Fibroblast of skin of right quadriceps (primary cell): Measurements from ENCODE around the gene GSTT4.
"Not testable (repeated sequence)": the region's sequence is repeated elsewhere in the genome, so short reads cannot be mapped to it uniquely, and the experiment has no call there.

ENCODE experiments used
- DNase-seq: peaks from one replicate; pipeline ENCODE4 v3.0.0-alpha.2; 2013

GSTT4 gene

GRCh38 chr22:24005201-24005600, at the start of gene GSTT4:
Gene GSTT4 (minus strand): TSS chr22:24005453. CDS start chr22:24005356, 97 bp downstream.
- no peak for DNase-seq

GRCh38 chr22:24054356-24054755, 49.1 kb upstream of the GSTT4 start:
- DNase-seq, result no peak

GRCh38 chr22:24053481-24054226, 48.4 kb upstream of the GSTT4 start:
- DNase-seq, result no peak

- no peak for DNase-seq
Measured at GRCh38 chr22:24051568-24051967, 46.3 kb upstream of the GSTT4 start.

- no peak for DNase-seq
Measured at GRCh38 chr22:24051028-24051427, 45.8 kb upstream of the GSTT4 start.

- DNase-seq, result no peak
Measured at GRCh38 chr22:24049978-24050377, 44.7 kb upstream of the GSTT4 start.

GRCh38 chr22:24049211-24049610, 44.0 kb upstream of the GSTT4 start:
- DNase-seq, result no peak

- peak; percentile 18 for DNase-seq
Measured at GRCh38 chr22:24046024-24046423, 40.8 kb upstream of the GSTT4 start.

GRCh38 chr22:24043958-24044357, 38.7 kb upstream of the GSTT4 start:
- DNase-seq, result no peak

GRCh38 chr22:24043465-24043864, 38.2 kb upstream of the GSTT4 start:
- not testable (repeated sequence) for DNase-seq

GRCh38 chr22:24040946-24041345, 35.7 kb upstream of the GSTT4 start:
- no peak for DNase-seq

- no peak for DNase-seq
Measured at GRCh38 chr22:24039046-24039445, 33.8 kb upstream of the GSTT4 start.

GRCh38 chr22:24037851-24038765, 32.9 kb upstream of the GSTT4 start:
- no peak for DNase-seq

- DNase-seq, result no peak
Measured at GRCh38 chr22:24035296-24035695, 30.0 kb upstream of the GSTT4 start.

- DNase-seq, result no peak
Measured at GRCh38 chr22:24033731-24034130, 28.5 kb upstream of the GSTT4 start.

GRCh38 chr22:24030186-24030702, 25.0 kb upstream of the GSTT4 start:
- no peak for DNase-seq

GRCh38 chr22:24029304-24029703, 24.1 kb upstream of the GSTT4 start:
- no peak for DNase-seq

- DNase-seq, result no peak
Measured at GRCh38 chr22:24028533-24028932, 23.3 kb upstream of the GSTT4 start.

- DNase-seq, result no peak
Measured at GRCh38 chr22:24027991-24028390, 22.7 kb upstream of the GSTT4 start.

- DNase-seq, result no peak
Measured at GRCh38 chr22:24027389-24027975, 22.2 kb upstream of the GSTT4 start.

GRCh38 chr22:24026733-24027132, 21.5 kb upstream of the GSTT4 start:
- DNase-seq, result no peak

- DNase-seq, result no peak
Measured at GRCh38 chr22:24026056-24026455, 20.8 kb upstream of the GSTT4 start.

- DNase-seq, result no peak
Measured at GRCh38 chr22:24025475-24025874, 20.2 kb upstream of the GSTT4 start.
